GM12801 (cell line): ENCODE data around the gene UNC5CL.

Experiments
- CTCF ChIP-seq: IDR thresholded peaks from one replicate; pipeline ENCODE4 v1.5.1; 2011; ENCODE audit warnings: control low read depth; ENCODE audit not compliant: insufficient read length; ENCODE audit errors: extremely low read depth

The UNC5CL gene

GRCh38 chr6:41036601-41037000 is 2.4 kb downstream of the UNC5CL start:
- no peak for TF ChIP-seq CTCF

DNA sequence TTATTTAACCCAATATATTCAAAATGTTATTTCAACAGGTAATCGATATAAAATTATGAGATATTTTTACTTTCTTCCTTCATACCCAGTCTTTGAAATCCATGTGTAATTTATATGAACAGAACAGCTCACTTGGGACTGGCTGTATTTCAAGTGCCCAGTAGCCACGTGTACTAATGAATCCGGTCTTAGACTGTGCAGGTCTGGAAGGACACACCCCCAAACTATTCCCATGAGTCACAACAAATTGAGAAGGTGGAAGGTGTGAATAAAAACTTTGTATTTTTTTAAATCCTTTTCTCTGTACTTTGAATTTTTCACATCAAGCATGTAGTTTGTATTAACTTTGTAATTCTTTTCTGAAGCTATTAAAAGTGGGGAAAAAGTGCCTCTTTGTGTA is 2.8 kb downstream of the UNC5CL start:
- no peak for TF ChIP-seq CTCF

DNA sequence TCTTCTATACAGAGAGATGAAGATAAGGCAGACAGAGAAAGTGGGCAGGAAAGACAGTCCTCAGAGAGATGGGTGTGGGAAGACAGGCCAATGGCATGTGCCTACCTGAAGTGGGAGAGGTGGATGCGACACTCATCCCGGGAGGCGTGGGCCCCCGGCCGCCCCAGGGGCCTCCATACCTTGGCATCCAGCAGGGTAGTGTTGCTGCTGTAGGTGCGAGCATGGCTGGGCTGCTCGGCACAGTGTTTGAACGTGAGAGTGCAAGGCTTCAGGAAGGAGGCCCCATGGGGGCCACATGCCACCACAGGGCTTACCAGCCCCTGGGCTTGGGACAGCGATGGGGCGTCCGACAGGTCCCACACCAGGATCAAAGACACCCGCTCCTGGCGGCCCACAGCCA is 5.2 kb downstream of the UNC5CL start:
- TF ChIP-seq CTCF, result no peak

DNA sequence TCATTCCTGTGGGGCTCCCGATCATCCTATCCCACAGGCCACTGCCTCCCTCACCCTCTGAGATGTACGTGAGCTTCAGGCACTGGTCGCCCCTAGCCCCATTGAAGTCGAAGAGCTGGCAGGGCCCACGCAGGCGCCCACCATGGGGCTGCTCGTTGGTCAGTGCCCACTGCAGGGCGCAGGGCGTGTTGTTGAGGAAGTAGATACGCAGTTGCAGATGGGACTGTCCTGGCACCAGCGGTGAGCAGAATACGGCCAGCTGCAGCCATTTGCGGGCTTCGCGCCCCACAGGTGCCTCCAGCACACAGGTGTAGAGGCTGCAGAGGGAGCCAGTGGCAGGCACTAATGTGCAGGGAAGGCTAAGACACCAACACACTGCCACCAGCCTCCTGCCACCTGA is 6.2 kb downstream of the UNC5CL start:
- no peak for TF ChIP-seq CTCF

DNA sequence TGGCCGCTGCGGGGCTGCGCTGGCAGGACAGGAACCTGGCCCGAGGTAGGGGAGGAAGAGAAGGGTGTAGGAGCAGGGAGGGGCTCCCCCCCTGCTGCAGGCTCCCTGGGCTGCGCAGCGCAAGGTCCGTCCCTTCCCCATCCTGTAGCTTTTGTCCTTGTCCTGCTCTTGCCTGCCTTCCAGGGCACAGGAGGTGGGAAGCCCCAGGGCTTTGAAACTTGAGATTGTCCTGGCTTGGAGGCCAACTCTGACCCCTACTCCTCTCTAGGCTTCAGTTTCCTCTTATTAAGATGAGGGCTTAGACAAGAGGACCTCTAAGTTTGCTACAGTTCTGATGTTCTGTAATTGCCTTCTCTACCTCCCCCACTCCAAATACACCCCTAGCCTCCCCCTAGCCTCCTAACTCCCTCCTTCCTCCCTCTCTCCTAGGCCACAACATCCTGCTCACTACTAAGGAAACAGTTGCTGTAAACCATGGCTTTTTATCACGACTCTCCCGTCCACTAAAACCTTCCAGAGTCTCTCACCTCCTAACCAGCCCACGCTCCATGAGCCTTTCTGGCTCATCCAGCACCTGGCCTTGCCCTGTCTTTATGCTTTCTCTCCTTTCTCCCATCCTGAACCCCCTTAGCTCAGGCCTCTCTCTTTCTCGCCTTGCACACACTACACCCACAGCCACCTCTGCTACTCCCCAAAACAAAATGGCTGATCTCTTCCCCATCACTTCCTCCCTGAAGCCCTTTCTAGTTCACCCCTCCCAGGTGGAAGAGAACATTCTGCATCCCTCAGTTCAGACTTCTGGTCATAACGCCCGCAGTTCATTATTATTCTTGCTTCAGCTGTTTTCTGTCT is 10.2 kb downstream of the UNC5CL start:
- TF ChIP-seq CTCF, result no peak

DNA sequence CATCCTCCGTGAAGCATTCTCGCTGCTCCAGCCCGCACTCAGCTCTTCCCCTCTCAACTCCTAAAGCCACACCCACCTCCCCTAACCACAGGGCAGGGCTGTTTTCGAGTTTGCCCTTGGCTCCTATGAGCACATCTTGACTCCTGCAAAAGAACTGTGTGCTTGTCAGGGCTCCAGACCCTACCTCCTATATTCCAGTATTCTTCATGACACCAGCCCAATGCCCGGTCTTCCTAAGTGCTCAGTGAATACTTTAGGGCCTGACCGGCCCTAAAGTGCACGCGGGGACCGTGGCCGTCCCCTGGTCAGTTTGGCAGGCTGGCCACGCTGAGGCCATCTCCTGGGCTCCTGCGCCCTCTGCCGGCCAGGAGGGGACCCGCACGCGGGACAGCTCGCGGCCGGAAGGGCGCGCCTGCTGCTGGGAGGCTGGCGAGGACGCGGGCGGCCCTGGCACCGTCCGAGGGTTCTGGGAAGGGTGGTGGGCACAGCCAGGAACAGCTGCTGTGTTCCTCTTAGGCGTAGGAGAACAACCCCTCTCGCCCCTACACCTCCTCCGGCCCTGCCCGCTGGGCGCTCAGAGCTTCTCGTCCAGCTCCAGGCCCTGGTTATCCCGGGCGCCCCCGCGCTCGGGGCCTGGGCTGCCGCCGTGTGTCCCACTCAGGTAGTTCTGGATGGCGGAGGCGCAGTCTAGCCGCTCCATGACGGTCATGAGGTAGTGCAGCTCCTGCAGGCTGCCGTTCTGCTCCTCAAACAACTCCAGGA is 11.0 kb downstream of the UNC5CL start:
- TF ChIP-seq CTCF, result no peak

GRCh38 chr6:41027241-41027640 is 11.8 kb downstream of the UNC5CL start:
- no peak for TF ChIP-seq CTCF
